Activated B cell treated with CpG ODN at 0.5 μM for 24 hours (primary cell): ENCODE results near the gene SPR. TPM values are rescaled to one million over a fixed set of nuclear protein-coding genes. Genes with fewer than 3 reads are reported as not detected.

Source experiments
- ATAC-seq: fragments of 200-7000 bp; cut with Tn5 transposase; one replicate; pipeline ENCODE4 v1.10.0; 2021; ENCODE audit warnings: low read depth, mild to moderate bottlenecking, moderate library complexity
- CTCF ChIA-PET: fragments of 350-600 bp; sonication (Branson Sonifier 250); formaldehyde crosslinking; loops from one replicate; lab custom pipeline; 2021; ENCODE audit warnings: antibody characterized with exemption; lab: Charles Lee
- POLR2A ChIA-PET: fragments of 350-600 bp; sonication (Branson Sonifier 250); formaldehyde crosslinking; loops from one replicate; lab custom pipeline; 2021; ENCODE audit warnings: antibody characterized with exemption; lab: Charles Lee
- DNase-seq: peaks from one replicate; pipeline ENCODE4 v3.0.0; 2022
- H3K27ac Mint-ChIP-seq: one replicate; pipeline ENCODE4 v1.8.0; 2020; ENCODE audit warnings: mixed read lengths
- H3K27me3 Mint-ChIP-seq: one replicate; pipeline ENCODE4 v1.8.0; 2021; ENCODE audit warnings: mixed read lengths
- H3K36me3 Mint-ChIP-seq: one replicate; pipeline ENCODE4 v1.8.0; 2021; ENCODE audit warnings: low read depth, mixed read lengths
- H3K4me1 Mint-ChIP-seq: one replicate; pipeline ENCODE4 v1.8.0; 2021; ENCODE audit warnings: mixed read lengths
- H3K4me3 Mint-ChIP-seq: one replicate; pipeline ENCODE4 v1.8.0; 2020; ENCODE audit warnings: mild to moderate bottlenecking, mixed read lengths
- H3K9me3 Mint-ChIP-seq: one replicate; pipeline ENCODE4 v1.8.0; 2020; ENCODE audit warnings: mixed read lengths
- CTCF ChIP-seq: fragments of 200-600 bp; IDR thresholded peaks from one replicate; pipeline ENCODE4 v1.8.0; 2022; ENCODE audit warnings: antibody characterized with exemption, mild to moderate bottlenecking
- intact Hi-C: fragments of 100-400 bp; cut with micrococcal nuclease; formaldehyde crosslinking; loops from one replicate; pipeline ENCODE4 v1.15.1; 2024
- total RNA-seq: library from RNA; stranded (reverse); gene quantifications from 2 replicates; pipeline ENCODE4 v1.2.3, GENCODE V29; 2022

SPR gene
- 0.29 and 0.31 TPM in 2 replicates for total RNA-seq

- H3K4me1 Mint-ChIP-seq: peaks cover 13% of the 10 kb centered on the region
- H3K27me3 Mint-ChIP-seq: peaks cover 59% of the 10 kb centered on the region
- DNase-seq (peak; percentile 55), ATAC-seq (peak; percentile 83)
- ChIA-PET CTCF (interaction anchor here (0.7 to 1.9 kb wide), 9 partner anchors 9 to 290 kb away, joined by 3 to 9 read pairs (median 6); no protein-coding TSS in a partner anchor), POLR2A (no interaction called here)
- H3K36me3 Mint-ChIP-seq: no peaks in the 10 kb centered on the region
- no peak for TF ChIP-seq CTCF
- intact Hi-C loops: loop anchor here (1.0 to 5.0 kb wide), 2 partner anchors 116 to 405 kb away; partner anchors contain the start of gene EGR4
- H3K4me3 Mint-ChIP-seq: peak within 1 kb of the TSS; percentile 79
- H3K27ac Mint-ChIP-seq: no peak within 1 kb of the TSS
- H3K9me3 Mint-ChIP-seq: no peaks in the 10 kb centered on the region
These were observed at the start of gene SPR for GRCh38 chr2:72887032-72887739. TSS of gene SPR (plus strand) at chr2:72887408. CDS start at chr2:72887433, 25 bp downstream.

- DNase-seq (no peak), ATAC-seq (no peak)
- Mint-ChIP-seq H3K4me3 (no peak overlapping the region), H3K9me3 (no peaks in the 10 kb centered on the region), H3K36me3 (no peaks in the 10 kb centered on the region), H3K27ac (no peak overlapping the region), H3K4me1 (no peaks in the 10 kb centered on the region), H3K27me3 (peaks cover 22% of the 10 kb centered on the region)
- POLR2A ChIA-PET: no interaction called here
- intact Hi-C loops: no loop called here
- no peak for TF ChIP-seq CTCF
- CTCF ChIA-PET: no interaction called here
These were observed 47.1 kb upstream of the SPR start for GRCh38 chr2:72840066-72840465.

- peaks cover 22% of the 10 kb centered on the region for H3K27me3 Mint-ChIP-seq
- intact Hi-C loops: no loop called here
- DNase-seq (no peak), ATAC-seq (no peak)
- ChIA-PET CTCF (interaction anchor here (0.9 to 1.3 kb wide), 4 partner anchors 18 to 23 kb away, joined by 3 to 4 read pairs (median 3); no protein-coding TSS in a partner anchor), POLR2A (no interaction called here)
- TF ChIP-seq CTCF: no peak
- no peak overlapping the region for H3K4me3 Mint-ChIP-seq
- H3K36me3 Mint-ChIP-seq: no peaks in the 10 kb centered on the region
- H3K27ac Mint-ChIP-seq: no peak overlapping the region
- no peaks in the 10 kb centered on the region for H3K4me1 Mint-ChIP-seq
- H3K9me3 Mint-ChIP-seq: no peaks in the 10 kb centered on the region
These were observed 45.6 kb upstream of the SPR start for GRCh38 chr2:72841462-72842125.

- DNase-seq (no peak), ATAC-seq (no peak)
- no peaks in the 10 kb centered on the region for H3K4me1 Mint-ChIP-seq
- no peaks in the 10 kb centered on the region for H3K9me3 Mint-ChIP-seq
- POLR2A ChIA-PET: no interaction called here
- H3K27ac Mint-ChIP-seq: no peak overlapping the region
- intact Hi-C loops: no loop called here
- no peaks in the 10 kb centered on the region for H3K36me3 Mint-ChIP-seq
- peaks cover 22% of the 10 kb centered on the region for H3K27me3 Mint-ChIP-seq
- CTCF ChIA-PET: no interaction called here
- no peak overlapping the region for H3K4me3 Mint-ChIP-seq
- TF ChIP-seq CTCF: no peak
These were observed 43.9 kb upstream of the SPR start for GRCh38 chr2:72843301-72843700.
